Activated CD4-positive, alpha-beta T cell treated with anti-CD3 and anti-CD28 coated beads, Interleukin-2, amount 50 U/mL, for 1 hour (primary cell): ENCODE results near the gene BBX.

Experiments used
- DNase-seq: peaks from one replicate; pipeline ENCODE4 v3.0.0-alpha.2; 2020

Gene BBX

DNA sequence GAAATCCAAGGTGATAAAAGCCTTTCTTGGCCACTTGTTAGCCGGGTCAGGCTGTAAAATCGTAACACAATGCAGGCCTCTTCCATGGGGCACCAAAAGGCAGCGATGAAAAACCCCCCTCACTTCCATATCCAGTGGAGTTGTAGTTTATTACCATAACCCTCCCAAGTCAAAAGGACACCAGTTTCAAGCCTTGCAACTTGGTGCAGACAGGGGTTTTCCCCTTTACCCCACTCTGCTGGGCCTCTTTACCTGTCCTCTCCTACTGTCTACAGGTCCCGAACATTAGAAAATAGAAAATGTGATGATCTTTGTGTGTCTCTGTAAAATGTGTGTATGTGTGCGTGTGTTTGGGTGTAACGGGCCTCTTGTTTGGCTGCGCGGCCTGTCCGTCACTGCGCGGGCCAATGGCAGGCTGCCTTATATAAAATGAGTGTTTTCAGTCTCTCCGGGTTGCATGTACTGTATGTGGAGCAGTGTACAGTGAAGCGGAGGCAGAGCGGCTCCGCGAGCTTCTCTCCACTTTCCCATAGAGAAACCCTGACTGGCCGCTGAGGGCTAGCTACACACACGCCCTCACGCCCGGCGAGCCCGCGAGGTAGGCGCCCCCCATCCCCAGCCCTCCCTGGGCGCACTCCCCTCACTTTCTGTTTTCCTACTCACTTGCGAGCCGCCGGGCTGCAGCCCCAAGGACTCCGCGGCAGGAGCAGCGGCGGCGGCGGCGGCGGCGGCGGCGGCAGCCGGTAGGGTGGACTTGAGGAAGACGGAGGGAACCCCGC lies at the start of gene BBX:
Gene BBX (plus strand): TSS at position 453 of the 779 bp plus-strand sequence. CDS start 187,499 bp downstream, outside the sequence.
- peak; percentile 91 for DNase-seq

DNA sequence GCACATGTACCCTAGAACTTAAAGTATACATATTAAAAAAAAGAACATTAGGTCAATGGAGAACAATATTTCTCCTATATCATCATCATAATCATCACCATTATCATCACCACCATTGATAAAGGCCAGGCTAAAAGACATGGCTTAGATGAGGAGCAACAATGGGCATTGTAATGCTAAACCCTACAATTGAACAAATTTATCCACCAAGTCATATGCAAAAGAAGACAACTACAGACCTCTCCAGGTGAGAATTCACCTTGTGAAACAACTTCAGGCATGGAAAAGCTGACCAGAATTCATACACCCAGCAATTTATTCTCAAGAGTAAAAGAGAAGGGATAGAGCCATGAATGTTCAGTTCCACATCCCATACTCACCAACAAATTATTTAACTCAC lies 46.3 kb upstream of the BBX start:
- DNase-seq = no peak

- no peak for DNase-seq
These were observed 35.3 kb upstream of the BBX start for GRCh38 chr3:107487490-107487889.

- DNase-seq = no peak
These were observed 33.8 kb upstream of the BBX start for GRCh38 chr3:107488942-107489341.

DNA sequence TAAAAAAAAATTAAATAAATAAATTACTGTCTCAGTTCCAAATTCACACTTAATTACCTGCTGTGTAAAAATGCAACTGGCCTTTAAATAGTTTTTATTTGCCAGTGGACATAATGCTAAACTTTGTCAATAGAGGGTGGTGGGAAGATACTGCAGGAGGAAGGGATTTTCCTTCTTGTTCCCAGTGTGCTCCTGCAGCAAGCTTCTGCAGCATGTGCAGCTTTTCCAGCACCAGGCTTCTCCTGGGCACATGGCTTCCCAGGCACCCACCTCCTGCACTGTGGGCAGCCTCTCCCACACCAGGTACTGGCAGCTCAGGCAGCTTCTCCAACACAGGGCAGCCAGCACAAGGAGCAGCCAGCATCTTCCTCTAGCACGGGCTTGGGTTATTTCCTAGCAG lies 29.6 kb upstream of the BBX start:
- no peak for DNase-seq

- no peak for DNase-seq
These were observed 25.9 kb upstream of the BBX start for GRCh38 chr3:107496855-107497254.

DNA sequence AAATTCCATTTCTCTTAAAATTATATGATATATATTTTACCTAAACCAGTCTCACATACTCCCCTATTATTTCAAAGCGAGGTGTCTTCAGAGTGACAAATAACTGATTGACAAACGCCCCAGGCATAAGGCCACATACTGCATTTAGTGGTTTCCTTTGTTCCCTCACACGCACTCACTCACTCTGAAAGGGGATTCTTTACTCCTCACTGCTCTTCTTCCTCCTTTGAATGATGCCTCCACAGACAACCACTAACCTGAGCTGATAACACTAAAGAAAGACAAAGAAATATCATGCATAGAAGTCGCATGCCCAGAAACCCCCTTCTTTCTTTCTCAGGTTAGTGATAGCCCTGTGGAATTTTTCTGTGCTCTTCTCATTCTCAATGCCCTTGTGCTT lies 24.1 kb upstream of the BBX start:
- DNase-seq = no peak

DNA sequence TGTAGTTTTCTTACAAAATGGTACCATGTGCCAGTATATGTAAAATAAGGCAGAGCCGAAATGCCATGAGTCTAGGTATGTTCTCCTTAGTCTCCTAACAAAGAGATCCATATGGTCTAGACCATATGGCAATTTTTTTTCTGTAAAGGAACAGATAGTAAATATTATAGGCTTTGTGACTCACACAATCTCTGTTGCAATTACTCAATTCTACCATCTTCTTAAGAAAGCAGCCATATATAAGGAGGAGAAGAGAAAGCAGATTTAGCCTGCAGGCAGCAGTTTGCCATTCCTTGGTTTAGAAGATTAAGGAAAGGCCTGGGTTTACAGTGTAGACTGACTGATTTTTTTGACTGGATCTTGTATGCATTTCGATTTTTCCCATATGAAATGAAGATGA lies 16.3 kb upstream of the BBX start:
- DNase-seq = no peak

DNA sequence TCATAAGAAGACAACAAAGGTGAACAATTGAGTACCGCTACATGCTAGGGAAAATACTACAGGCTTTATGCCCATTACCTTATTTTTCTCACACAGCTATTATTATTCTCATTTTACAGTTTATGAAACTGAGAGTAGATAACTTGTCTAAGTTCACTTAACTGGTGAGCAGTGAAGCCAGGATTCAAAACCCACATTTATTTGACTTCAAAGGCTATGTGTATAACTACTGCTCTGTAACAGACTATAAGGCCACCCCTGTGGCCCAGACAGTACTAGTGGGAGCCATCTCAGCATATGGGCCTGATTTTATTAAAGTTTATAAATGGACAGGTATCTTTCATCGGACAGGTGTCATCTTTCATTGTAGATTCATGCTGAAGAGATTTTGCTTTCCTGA lies 14.4 kb upstream of the BBX start:
- no peak for DNase-seq

DNA sequence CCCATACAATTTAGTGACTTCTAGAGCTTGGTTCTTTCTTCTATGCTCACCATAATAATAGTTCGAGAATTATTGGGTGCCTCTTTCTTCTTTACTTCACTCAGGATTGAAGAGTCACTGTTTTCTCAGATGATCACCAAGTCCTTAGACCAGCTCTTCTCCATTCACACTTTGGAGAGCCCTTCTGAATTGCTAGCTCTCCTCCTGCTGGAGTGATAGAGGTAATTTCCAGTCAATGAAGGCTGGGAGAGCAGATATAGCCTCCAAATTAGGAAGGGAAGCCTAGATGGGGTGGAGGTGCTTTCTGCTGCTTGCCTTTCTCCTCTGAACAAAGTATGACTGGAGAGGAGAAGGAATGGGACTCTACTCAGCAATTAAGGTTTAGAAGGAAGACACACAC lies 10.7 kb upstream of the BBX start:
- no peak for DNase-seq

DNA sequence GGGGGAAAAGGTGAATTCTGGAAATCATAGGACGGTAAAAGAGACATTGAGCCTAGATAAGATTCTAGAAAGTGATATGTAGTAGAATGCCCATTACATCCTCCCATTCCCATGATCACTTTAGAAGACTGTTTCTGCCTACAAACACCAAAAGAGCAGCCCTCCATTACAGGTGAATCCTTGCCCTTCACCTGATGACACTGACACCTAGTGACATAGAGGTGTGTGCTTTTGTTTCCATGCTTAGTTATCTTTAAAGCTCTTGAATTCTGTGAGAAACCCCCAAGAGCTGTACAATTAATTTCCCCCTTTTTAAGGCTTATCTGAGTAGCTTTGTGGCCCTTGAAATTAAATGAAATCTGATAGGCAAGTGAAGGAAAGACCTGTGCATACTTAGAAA lies 8.3 kb upstream of the BBX start:
- no peak for DNase-seq

DNA sequence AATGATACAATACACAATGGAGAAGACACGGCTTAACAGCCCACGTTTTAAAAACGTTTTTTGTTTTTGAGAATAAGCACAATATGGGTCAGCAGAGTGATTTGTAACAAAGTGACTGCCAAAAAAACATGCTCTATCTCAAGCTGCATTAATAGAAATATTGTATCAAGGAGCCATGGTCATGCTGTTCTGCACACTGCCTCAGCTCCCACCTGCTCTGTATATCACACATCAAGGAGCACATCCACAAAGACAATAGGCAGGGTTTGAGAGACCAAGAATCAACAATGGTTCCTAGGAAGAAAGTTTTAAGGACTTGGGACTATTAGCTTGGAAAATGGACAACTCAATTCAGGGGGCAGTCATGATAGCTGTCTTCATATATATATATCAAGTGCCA lies 6.3 kb upstream of the BBX start:
- no peak for DNase-seq

DNA sequence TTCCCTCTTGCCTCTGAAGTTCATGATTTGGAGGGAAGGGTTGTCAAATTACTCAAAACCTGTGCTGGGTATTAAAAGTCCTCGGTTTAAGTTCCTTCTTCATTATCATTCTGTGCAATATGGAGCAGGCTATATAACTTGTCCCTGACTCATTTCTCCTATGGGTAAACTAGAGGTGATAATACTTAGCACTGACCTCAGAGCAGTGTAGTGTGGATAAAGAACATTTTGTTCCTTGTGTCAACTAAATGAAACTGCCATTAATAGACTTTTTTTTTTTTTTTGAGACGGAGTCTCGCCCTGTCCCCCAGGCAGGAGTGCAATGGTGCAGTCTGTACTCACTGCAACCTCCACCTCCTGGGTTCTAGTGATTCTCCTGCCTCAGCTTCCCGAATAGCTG lies 2.2 kb upstream of the BBX start:
- no peak for DNase-seq

- no peak for DNase-seq
These were observed 1.2 kb upstream of the BBX start for GRCh38 chr3:107521469-107522059.

GRCh38 chr3:107523289-107523538 lies 452 bp downstream of the BBX start:
- DNase-seq = no peak

GRCh38 chr3:107523539-107524325 lies 970 bp downstream of the BBX start:
- DNase-seq = peak; percentile 43

DNA sequence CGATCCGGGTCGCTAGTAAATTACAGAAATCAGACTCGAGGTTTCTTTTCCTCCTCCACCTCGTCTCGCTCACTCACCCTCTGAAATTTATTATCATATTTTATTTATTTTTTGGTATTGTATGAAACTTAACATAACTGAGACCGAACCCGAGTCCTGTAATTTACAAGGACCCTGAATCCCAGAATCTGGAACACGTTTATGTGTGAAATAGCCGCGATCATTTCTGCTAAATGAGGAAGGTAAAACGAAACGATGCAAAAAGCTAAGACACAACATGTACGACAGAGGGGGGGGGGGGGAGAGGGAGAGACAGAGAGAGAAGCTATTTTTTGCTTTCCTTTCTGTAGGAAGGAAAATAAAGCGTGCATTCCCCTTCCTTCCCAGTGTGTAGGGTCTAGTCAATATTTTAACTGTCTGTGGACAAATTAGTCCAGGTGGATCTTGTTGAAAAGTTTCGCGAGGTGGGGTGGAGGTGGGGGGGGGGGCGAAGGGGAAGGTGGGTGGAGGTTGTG lies 1.6 kb downstream of the BBX start:
- no peak for DNase-seq

GRCh38 chr3:107524841-107525643 lies 2.3 kb downstream of the BBX start:
- peak; percentile 46 for DNase-seq

- DNase-seq = peak; percentile 9
These were observed 3.0 kb downstream of the BBX start for GRCh38 chr3:107525644-107526305.

DNA sequence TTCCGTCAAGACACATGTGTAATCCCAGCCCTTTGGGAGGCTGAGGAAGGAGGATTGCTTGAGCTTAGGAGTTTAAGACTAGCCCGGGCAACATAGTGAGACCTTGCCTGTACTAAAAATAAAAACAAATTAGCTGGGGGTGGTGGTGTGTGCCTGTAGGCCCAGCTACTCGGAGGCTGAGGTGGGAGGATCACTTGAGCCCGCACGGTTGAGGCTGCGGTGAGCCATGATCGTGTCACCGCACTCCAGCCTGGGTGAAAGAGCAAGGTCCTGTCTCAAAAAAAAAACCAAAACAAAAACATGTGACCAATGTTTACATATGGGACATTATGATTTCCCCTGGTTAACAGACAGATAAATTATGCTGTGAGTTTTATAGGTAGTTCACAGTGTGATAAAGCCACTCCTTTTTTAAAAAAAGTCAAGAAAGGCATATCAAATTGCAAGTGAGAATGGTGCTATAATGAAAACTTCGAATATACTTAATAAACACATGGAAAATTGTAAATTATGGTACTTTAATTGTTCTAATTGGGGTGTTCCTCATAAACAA lies 9.2 kb downstream of the BBX start:
- DNase-seq = no peak

GRCh38 chr3:107540857-107541256 lies 18.1 kb downstream of the BBX start:
- no peak for DNase-seq

- DNase-seq = no peak
These were observed 19.9 kb downstream of the BBX start for GRCh38 chr3:107542665-107543064.
